Measurements from ENCODE around the gene COBL. TPM values are rescaled to one million over a fixed set of nuclear protein-coding genes. Genes with fewer than 3 reads are reported as not detected.

Gene COBL
- total and polyA plus RNA-seq, 10 of the 15 experiments (the other 5 are each of a cell fraction or from before 2014, with no cell fraction given), result 0.21 TPM; not detected in 9

GRCh38 chr7:51324206-51324898 lies 7.7 kb upstream of the COBL start:
- no peak for ATAC-seq
- TF ChIP-seq, protein P1, sequence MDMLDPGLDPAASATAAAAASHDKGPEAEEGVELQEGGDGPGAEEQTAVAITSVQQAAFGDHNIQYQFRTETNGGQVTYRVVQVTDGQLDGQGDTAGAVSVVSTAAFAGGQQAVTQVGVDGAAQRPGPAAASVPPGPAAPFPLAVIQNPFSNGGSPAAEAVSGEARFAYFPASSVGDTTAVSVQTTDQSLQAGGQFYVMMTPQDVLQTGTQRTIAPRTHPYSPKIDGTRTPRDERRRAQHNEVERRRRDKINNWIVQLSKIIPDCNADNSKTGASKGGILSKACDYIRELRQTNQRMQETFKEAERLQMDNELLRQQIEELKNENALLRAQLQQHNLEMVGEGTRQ (IDR thresholded peaks at IDR 0.05; ENCODE audit: borderline replicate concordance, low read depth, low read length), result no peak
- TF ChIP-seq STAT3 (IDR thresholded peaks at IDR 0.05; ENCODE audit: low read depth, low read length), result no peak
- TF ChIP-seq SP1 (IDR thresholded peaks at IDR 0.05; ENCODE audit: low read depth, low read length), result no peak
- TF ChIP-seq, protein P2, sequence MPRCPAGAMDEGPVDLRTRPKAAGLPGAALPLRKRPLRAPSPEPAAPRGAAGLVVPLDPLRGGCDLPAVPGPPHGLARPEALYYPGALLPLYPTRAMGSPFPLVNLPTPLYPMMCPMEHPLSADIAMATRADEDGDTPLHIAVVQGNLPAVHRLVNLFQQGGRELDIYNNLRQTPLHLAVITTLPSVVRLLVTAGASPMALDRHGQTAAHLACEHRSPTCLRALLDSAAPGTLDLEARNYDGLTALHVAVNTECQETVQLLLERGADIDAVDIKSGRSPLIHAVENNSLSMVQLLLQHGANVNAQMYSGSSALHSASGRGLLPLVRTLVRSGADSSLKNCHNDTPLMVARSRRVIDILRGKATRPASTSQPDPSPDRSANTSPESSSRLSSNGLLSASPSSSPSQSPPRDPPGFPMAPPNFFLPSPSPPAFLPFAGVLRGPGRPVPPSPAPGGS (IDR thresholded peaks at IDR 0.05; ENCODE audit: borderline replicate concordance, insufficient read depth, low read depth, low read length, poor library complexity, severe bottlenecking), result no peak
- no peak for TF ChIP-seq ATF7 (IDR thresholded peaks at IDR 0.05; ENCODE audit: low read depth)
- no peak for TF ChIP-seq YY1 (IDR thresholded peaks at IDR 0.05; ENCODE audit: low read depth, low read length)
- TF ChIP-seq WRNIP1 (IDR thresholded peaks at IDR 0.05; ENCODE audit: borderline replicate concordance, low read depth, low read length), result no peak
- TF ChIP-seq, protein P3, sequence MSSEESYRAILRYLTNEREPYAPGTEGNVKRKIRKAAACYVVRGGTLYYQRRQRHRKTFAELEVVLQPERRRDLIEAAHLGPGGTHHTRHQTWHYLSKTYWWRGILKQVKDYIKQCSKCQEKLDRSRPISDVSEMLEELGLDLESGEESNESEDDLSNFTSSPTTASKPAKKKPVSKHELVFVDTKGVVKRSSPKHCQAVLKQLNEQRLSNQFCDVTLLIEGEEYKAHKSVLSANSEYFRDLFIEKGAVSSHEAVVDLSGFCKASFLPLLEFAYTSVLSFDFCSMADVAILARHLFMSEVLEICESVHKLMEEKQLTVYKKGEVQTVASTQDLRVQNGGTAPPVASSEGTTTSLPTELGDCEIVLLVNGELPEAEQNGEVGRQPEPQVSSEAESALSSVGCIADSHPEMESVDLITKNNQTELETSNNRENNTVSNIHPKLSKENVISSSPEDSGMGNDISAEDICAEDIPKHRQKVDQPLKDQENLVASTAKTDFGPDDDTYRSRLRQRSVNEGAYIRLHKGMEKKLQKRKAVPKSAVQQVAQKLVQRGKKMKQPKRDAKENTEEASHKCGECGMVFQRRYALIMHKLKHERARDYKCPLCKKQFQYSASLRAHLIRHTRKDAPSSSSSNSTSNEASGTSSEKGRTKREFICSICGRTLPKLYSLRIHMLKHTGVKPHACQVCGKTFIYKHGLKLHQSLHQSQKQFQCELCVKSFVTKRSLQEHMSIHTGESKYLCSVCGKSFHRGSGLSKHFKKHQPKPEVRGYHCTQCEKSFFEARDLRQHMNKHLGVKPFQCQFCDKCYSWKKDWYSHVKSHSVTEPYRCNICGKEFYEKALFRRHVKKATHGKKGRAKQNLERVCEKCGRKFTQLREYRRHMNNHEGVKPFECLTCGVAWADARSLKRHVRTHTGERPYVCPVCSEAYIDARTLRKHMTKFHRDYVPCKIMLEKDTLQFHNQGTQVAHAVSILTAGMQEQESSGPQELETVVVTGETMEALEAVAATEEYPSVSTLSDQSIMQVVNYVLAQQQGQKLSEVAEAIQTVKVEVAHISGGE (CRISPR knock-in tag; IDR thresholded peaks at IDR 0.05), result no peak
- no peak for TF ChIP-seq CBX3 (IDR thresholded peaks at IDR 0.05; ENCODE audit: borderline replicate concordance, low read depth)
- TF ChIP-seq MLLT1 (IDR thresholded peaks at IDR 0.05), result no peak
- no peak for TF ChIP-seq RELA (IDR thresholded peaks at IDR 0.05; ENCODE audit: borderline replicate concordance, partially characterized antibody)
- TF ChIP-seq BMI1 (IDR thresholded peaks at IDR 0.05; ENCODE audit: borderline replicate concordance), result no peak
- TF ChIP-seq, protein P4, sequence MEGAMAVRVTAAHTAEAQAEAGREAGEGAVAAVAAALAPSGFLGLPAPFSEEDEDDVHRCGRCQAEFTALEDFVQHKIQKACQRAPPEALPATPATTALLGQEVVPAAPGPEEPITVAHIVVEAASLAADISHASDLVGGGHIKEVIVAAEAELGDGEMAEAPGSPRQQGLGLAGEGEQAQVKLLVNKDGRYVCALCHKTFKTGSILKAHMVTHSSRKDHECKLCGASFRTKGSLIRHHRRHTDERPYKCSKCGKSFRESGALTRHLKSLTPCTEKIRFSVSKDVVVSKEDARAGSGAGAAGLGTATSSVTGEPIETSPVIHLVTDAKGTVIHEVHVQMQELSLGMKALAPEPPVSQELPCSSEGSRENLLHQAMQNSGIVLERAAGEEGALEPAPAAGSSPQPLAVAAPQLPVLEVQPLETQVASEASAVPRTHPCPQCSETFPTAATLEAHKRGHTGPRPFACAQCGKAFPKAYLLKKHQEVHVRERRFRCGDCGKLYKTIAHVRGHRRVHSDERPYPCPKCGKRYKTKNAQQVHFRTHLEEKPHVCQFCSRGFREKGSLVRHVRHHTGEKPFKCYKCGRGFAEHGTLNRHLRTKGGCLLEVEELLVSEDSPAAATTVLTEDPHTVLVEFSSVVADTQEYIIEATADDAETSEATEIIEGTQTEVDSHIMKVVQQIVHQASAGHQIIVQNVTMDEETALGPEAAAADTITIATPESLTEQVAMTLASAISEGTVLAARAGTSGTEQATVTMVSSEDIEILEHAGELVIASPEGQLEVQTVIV (IDR thresholded peaks at IDR 0.05; ENCODE audit: borderline replicate concordance, partially characterized antibody), result no peak
- TF ChIP-seq NR2C2 (IDR thresholded peaks at IDR 0.05; ENCODE audit: borderline replicate concordance, control insufficient read depth, insufficient read length, low read depth), result no peak

More at GRCh38 chr7:51324206-51324898, 7.7 kb upstream of the COBL start:
- no peak overlapping the region for H3K4me3 ChIP-seq
- H3K27me3 ChIP-seq (replicated peaks in 1 of 2; ENCODE audit: control insufficient read depth in 2 of 2, insufficient read depth in 2 of 2, low read length in 1 of 2), result no peaks in the 10 kb centered on the region; a peak in 1 of 4 replicates
- H3K79me2 ChIP-seq (ENCODE audit: control insufficient read depth, insufficient read depth, low read length), result no peaks in the 10 kb centered on the region
- no peaks in the 10 kb centered on the region for H3K36me3 ChIP-seq (ENCODE audit: control insufficient read depth in 2 of 2, insufficient read depth in 2 of 2, low read length in 1 of 2)
- SMC1A ChIA-PET (ENCODE audit: uncharacterized antibody, unreplicated experiment), result no interaction called here
- whole genome bisulfite sequencing (ENCODE audit: insufficient coverage, insufficient replicate concordance, low lambda C conversion rate, missing lambda C conversion rate), result 37% methylated on average over 11 of the region's 11 CpGs
- CTCF ChIA-PET, result no interaction called here
- in situ Hi-C loops (cut with MboI) (no loop called here), intact Hi-C loops (cut with micrococcal nuclease; ENCODE audit: unreplicated experiment) (no loop called here)
- no peaks in the 10 kb centered on the region for H3K9me3 ChIP-seq (replicated peaks; ENCODE audit: control insufficient read depth, insufficient read depth, low read length)
- H3K9ac ChIP-seq (ENCODE audit: control insufficient read depth, insufficient read depth, low read length), result no peak overlapping the region
- no peak overlapping the region for H3K4me2 ChIP-seq (ENCODE audit: control insufficient read depth, insufficient read depth)
- POLR2A ChIA-PET, result no interaction called here
- no peaks in the 10 kb centered on the region for H4K20me1 ChIP-seq (ENCODE audit: control insufficient read depth, insufficient read depth)
- no peak overlapping the region for H3K27ac ChIP-seq (ENCODE audit: control insufficient read depth, insufficient read depth)
- BruUV-seq (replicated peaks), result no TSS peak
- DNase-seq (ENCODE audit: low read depth, low spot score) (no peak), FAIRE-seq (no peak)
- no peaks in the 10 kb centered on the region for H3K4me1 ChIP-seq (ENCODE audit: control insufficient read depth, insufficient read depth, low read length)
- H2AFZ ChIP-seq (ENCODE audit: control insufficient read depth, low read depth, low read length), result no peak overlapping the region
- RAD21 ChIA-PET (ENCODE audit: unreplicated experiment), result no interaction called here

Data from GM12878 (cell line).